ENCODE results near the gene IL18R1. TPM values are rescaled to one million over a fixed set of nuclear protein-coding genes. Genes with fewer than 3 reads are reported as not detected.

The IL18R1 gene
- polyA plus RNA-seq, 1 donor: 0.50 TPM

DNA sequence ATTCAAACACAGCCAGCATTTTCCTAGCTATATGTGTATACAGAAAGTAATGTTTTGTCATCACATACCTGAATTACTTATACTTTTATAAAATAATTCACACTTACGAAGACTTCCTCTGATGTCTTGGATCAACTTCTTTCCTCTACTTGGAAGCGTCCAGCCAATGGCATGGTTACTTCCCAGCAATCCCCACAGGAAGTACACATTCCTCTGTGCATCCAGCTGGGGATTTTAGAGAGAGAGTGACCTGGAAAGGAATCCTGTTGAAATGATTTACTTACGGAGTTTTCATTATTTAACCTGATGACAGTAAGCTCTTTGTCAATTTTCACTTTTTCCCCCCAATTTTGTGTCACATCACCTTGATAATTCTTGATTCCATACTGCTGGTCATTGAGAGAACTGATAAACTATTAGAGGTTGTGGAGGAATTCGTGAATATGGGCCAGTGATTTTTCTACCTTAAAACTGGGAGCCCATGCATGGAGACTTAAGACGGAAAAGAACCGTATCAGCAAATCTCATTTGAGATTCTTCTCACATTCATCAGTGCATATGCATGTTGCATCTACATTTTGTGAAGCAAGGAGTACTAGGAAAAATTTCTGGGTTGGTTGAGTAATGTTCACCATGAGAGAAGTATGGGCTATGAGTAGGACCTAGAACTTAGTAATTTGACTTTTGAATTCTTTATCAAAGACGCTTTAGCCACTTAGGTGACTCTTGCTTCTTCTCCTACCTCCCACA is 9.0 kb upstream of the IL18R1 start:
- DNase-seq: no peak

DNA sequence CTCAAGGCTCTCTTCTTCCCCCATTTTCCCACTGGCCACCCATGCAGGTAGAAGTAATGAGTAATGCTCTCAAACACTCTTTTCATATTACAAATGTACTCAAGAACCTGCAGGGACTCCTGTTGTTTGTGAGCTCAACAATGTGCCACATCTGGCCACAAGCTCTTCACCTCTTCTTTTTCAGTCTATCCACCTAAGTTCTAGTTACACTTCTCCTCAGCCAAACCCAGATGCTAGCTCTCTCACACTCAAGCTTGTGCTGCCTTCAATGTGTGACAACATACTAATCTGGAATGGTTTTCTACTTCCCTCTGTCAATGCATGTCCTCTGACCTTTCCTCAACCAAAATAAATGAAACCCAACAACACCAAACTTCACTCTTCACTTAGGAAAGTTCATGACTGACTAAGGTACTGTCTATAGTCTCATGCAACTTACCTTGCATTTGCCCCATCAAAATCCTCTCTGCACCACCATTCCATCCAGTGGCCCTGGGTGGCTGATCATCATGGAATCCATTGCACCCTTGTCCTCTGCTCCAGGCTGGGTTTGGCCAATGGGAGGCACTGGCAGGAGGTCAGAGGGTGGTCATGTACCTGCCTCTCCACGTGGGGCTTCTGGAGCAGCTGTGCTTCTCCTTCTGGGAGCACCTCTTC is 5.3 kb upstream of the IL18R1 start:
- no peak for DNase-seq

GRCh38 chr2:102356381-102356712 is 751 bp downstream of the IL18R1 start:
- no peak for DNase-seq

- DNase-seq: no peak
These were observed 1.1 kb downstream of the IL18R1 start for GRCh38 chr2:102356741-102357140.

DNA sequence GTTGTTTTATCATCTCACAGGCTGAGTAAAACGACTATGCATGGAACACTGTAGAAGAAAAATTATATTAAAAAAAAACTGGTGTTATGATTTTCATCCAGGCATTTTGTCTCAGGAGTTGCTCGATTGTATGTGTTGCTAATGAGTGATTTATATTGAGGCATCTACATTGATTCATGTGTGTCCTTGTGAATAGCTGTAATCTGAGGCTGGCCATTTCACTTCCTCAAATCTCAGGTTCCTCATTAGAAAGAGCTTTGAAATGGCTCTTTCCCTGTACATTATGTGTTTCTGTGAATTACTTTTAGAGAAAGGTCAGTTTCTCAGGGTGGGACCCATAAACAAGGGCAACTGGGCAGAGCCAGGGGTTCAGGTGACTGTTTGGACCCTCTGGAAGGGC is 2.3 kb downstream of the IL18R1 start:
- DNase-seq: no peak

DNA sequence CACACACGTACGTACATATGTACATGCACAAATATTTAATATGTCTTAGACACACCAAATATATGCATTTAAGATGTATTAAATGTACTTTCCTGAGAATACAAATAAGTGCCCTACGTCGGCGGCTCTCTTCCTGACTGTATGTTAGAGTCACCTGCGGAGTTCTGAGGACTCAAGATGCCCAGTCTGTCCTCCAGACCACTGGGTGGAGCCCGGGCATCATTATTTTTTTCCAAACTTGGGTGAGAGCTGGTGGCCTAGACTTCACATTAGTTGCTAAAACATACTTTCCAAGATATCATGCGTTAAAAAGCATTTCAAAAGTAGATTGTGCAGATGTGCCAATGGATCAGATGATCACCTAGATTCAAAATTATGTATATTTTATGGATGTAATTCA is 2.9 kb downstream of the IL18R1 start:
- DNase-seq: no peak

- no peak for DNase-seq
These were observed 3.9 kb downstream of the IL18R1 start for GRCh38 chr2:102359527-102359926.

GRCh38 chr2:102361632-102362241 is 6.1 kb downstream of the IL18R1 start:
- DNase-seq: no peak

DNA sequence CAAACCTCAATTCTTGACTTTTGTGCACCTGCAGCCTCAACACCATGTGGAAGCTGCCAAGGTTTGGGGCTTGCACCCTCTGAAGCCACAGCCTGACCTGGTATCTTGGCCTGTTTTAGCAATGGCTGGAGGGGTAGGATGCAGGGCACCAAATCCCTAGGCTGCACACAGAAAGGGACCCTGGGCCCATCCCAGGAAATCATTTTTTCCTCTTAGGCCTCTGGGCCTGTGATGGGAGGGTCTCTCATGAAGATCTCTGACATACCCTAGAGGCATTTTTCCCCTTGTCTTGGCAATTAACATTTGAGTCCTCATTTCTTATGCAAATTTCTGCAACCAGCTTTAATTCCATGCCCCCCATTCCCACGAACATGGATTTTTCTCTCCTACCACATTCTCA is 10.2 kb downstream of the IL18R1 start:
- no peak for DNase-seq

- no peak for DNase-seq
These were observed 11.0 kb downstream of the IL18R1 start for GRCh38 chr2:102366406-102367112.

- no peak for DNase-seq
These were observed 11.9 kb downstream of the IL18R1 start for GRCh38 chr2:102367331-102367971.

- DNase-seq: no peak
These were observed 13.0 kb downstream of the IL18R1 start for GRCh38 chr2:102368461-102369109.

GRCh38 chr2:102369866-102370265 is 14.3 kb downstream of the IL18R1 start:
- no peak for DNase-seq

GRCh38 chr2:102376052-102376591 is 20.5 kb downstream of the IL18R1 start:
- no peak for DNase-seq

DNA sequence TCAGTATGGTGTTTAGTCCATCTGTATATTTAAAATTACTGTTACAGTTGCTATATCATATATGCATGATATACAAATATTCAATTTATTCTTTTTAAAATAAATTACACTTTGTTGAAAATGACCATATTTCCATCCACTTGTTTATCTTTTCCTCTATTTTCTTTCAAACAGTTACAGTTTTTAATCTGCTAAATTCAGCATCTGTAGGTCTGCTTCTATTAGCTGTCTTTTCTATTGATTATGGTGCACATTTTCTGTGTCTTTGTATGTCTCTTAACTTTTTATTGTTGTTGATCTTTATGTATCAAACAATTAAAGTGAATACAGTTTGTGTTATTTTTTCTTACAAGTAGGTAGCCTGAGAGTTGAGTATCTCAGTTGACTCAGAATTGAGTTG is 28.1 kb downstream of the IL18R1 start:
- DNase-seq: no peak

GRCh38 chr2:102385522-102385921 is 29.9 kb downstream of the IL18R1 start:
- no peak for DNase-seq

DNA sequence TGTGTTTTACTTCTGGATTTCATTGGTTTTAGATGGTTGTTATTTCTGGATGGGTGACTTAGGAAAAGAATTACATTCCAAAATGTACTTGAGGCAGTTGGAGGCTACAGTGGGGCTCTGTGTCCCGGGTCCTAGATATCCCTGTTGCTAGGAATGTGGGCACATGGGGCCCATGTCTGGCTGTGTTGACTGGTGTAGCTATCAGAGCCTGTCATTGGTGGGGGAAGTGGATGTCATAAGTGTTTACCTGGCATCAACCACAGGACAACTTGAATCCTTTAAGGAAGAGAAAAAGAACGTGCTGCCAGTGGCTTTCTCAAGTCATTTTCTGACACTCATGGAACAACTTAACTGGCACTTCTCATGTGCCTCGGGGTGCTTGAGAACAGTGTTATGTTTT is 30.4 kb downstream of the IL18R1 start:
- no peak for DNase-seq

DNA sequence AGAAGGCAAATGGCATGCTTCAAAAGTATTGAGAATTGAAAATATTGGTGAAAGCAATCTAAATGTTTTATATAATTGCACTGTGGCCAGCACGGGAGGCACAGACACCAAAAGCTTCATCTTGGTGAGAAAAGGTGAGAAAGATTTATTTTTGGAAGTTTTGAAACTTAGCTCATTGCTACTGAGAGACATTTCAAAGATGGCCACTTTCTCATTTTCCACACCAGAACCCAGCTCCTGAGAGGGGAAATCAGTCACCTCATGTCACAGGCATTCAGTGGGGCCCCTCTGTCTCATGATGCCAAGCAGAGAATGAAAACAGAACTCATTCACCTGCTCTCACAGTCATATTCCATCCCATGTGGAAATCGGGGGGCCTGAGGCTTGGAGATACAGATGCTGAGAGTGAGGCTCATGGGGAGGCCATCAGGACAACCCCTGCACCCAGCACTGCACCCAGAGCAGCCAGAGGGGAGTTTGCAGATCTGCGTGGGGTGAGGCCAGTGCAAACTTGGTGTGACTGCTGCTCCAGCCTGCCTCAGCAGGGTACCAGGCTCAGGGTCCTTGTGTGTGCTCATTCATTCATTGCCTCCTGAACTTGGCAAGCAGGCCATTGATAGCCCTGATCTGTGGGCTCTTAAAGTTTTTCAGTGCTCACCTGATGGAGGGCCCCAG is 31.4 kb downstream of the IL18R1 start:
- no peak for DNase-seq

DNA sequence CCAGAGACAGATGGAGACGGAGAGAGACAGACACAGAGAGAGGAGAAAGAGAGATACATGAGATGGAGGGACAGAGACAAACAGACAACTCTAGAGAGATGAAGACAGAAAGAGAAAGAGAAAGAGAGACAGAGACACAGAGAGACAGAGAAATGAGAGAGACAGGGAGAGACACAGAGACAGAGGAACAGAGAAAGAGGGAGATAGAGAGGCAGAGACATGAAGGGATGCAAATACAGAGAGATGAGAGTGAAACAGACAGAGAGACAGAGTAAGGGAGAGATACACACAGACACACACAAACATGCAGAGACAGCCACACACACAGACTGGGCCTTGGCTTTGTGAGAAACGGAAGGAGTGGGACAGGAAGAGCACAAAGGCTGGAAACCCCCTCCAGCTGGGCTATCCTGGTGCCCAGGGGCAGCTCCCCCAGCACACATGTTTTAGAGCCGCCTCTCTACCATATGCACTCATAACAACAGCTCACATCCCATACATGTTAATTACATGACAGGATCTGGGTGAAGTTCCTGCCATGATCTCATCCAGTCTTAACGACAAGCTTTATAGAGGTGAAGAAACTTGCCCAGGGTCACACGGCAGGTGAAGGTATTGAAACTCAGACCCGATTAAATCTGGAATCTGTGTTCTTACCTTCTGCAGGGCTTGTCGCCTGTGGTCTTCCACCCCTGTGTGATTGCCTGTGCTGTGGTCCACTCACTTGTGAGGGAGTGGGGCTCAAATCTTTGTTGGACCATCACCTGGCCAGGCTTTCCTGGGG is 32.4 kb downstream of the IL18R1 start:
- no peak for DNase-seq

GRCh38 chr2:102391565-102391964 is 36.0 kb downstream of the IL18R1 start:
- DNase-seq: no peak

GRCh38 chr2:102392096-102392495 is 36.5 kb downstream of the IL18R1 start:
- no peak for DNase-seq

Data from hindlimb muscle (tissue), 1 donor.